Measurements from ENCODE around the gene MKRN2OS. TPM values are rescaled to one million over a fixed set of nuclear protein-coding genes. Genes with fewer than 3 reads are reported as not detected.

The MKRN2OS gene
- total and polyA plus RNA-seq, 10 of the 15 experiments (the other 5 are each of a cell fraction or from before 2014, with no cell fraction given) = 0.20 to 1.0 (median 0.40) TPM; not detected in 4

DNA sequence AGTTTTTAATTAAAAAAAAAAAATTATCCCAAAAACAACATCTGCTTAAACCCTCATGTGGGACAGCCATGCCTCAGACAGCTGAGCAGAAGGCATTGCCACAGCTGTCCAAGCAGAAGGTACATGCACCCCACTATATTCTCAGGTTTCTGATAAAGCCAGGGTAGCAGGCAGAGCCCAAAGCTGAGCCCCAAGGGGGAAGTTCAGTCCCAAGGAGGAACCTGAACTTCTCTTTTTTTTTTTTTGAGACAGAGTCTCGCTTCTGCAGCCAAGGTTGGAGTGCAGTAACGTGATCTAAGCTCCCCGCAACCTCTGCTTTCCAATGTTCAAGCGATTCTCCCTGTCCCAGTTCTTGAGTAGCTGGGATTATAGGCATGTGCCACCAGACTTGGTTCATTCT lies 44.8 kb upstream of the MKRN2OS start:
- Histone ChIP-seq H3K4me2 (ENCODE audit: control insufficient read depth, insufficient read depth) (no peak overlapping the region), H3K4me1 (ENCODE audit: control insufficient read depth, insufficient read depth, low read length) (peaks cover 6% of the 10 kb centered on the region; the same call in 1 of the 2 replicates), H3K27ac (ENCODE audit: control insufficient read depth, insufficient read depth) (no peak overlapping the region), H3K9me3 (replicated peaks; ENCODE audit: control insufficient read depth, insufficient read depth, low read length) (no peaks in the 10 kb centered on the region), H3K79me2 (ENCODE audit: control insufficient read depth, insufficient read depth, low read length) (no peaks in the 10 kb centered on the region), H3K9ac (ENCODE audit: control insufficient read depth, insufficient read depth, low read length) (no peak overlapping the region), H3K27me3 (replicated peaks in 1 of 2; ENCODE audit: control insufficient read depth in 2 of 2, insufficient read depth in 2 of 2, low read length in 1 of 2) (no peaks in the 10 kb centered on the region), H3K4me3 (no peak overlapping the region), H2AFZ (ENCODE audit: control insufficient read depth, low read depth, low read length) (no peak overlapping the region), H4K20me1 (ENCODE audit: control insufficient read depth, insufficient read depth) (no peaks in the 10 kb centered on the region), H3K36me3 (ENCODE audit: control insufficient read depth in 2 of 2, insufficient read depth in 2 of 2, low read length in 1 of 2) (peaks cover 29 to 41% of the 10 kb centered on the region in 2 experiments)
- ChIA-PET POLR2A (interaction anchor here (0.8 kb wide), 2 partner anchors 16 to 135 kb away, joined by 3 to 7 read pairs; no protein-coding TSS in a partner anchor), CTCF (interaction anchor here (1.0 kb wide), 1 partner anchor 16 kb away, joined by 3 read pairs; no protein-coding TSS in a partner anchor), SMC1A (ENCODE audit: uncharacterized antibody, unreplicated experiment) (no interaction called here), RAD21 (ENCODE audit: unreplicated experiment) (interaction anchor here (0.5 kb wide), 1 partner anchor 12 kb away, joined by 3 read pairs; no protein-coding TSS in a partner anchor)
- intact Hi-C loops (cut with micrococcal nuclease; ENCODE audit: unreplicated experiment) = no loop called here
- in situ Hi-C loops (cut with MboI) = no loop called here
- ATAC-seq (no peak), DNase-seq (ENCODE audit: low read depth, low spot score) (no peak), FAIRE-seq (no peak)
- 100% methylated on average over 1 of the region's 4 CpGs for WGBS (ENCODE audit: insufficient coverage, insufficient replicate concordance, low lambda C conversion rate, missing lambda C conversion rate)
- no TSS peak for BruUV-seq (replicated peaks)
- TF ChIP-seq BCL3 (IDR thresholded peaks at IDR 0.05; ENCODE audit: borderline replicate concordance, insufficient read depth, low read depth, low read length, poor library complexity, severe bottlenecking) = no peak
- no peak for TF ChIP-seq E2F8 (IDR thresholded peaks at IDR 0.05; ENCODE audit: low read depth, partially characterized antibody)
- TF ChIP-seq IRF3 (IDR thresholded peaks at IDR 0.05) = no peak
- TF ChIP-seq ZNF217 (IDR thresholded peaks at IDR 0.05) = no peak
- no peak for TF ChIP-seq CHD1 (IDR thresholded peaks at IDR 0.05; ENCODE audit: low read depth, low read length)
- TF ChIP-seq, protein P1, sequence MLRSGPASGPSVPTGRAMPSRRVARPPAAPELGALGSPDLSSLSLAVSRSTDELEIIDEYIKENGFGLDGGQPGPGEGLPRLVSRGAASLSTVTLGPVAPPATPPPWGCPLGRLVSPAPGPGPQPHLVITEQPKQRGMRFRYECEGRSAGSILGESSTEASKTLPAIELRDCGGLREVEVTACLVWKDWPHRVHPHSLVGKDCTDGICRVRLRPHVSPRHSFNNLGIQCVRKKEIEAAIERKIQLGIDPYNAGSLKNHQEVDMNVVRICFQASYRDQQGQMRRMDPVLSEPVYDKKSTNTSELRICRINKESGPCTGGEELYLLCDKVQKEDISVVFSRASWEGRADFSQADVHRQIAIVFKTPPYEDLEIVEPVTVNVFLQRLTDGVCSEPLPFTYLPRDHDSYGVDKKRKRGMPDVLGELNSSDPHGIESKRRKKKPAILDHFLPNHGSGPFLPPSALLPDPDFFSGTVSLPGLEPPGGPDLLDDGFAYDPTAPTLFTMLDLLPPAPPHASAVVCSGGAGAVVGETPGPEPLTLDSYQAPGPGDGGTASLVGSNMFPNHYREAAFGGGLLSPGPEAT (IDR thresholded peaks at IDR 0.05; ENCODE audit: low read depth) = no peak
- TF ChIP-seq NFIC (IDR thresholded peaks at IDR 0.05; ENCODE audit: low read depth, low read length) = no peak
- TF ChIP-seq IRF5 (IDR thresholded peaks at IDR 0.05; ENCODE audit: borderline replicate concordance) = no peak
- no peak for TF ChIP-seq GABPA (IDR thresholded peaks at IDR 0.05; ENCODE audit: low read depth)
- TF ChIP-seq ZNF592 (IDR thresholded peaks at IDR 0.05) = no peak
